ENCODE data around the gene F2RL2. TPM values are rescaled to one million over a fixed set of nuclear protein-coding genes. Genes with fewer than 3 reads are reported as not detected.

Gene F2RL2
- polyA plus RNA-seq, 3 donors = 0.14 TPM; not detected in 2

- Histone ChIP-seq H3K4me1 (ENCODE audit: control insufficient read depth in 1 of 2, insufficient read depth in 2 of 2, low read length in 2 of 2) (peaks cover 6 to 8% of the 10 kb centered on the region in 2 donors), H3K9ac (ENCODE audit: insufficient read depth, low read length, poor library complexity, severe bottlenecking) (no peak overlapping the region), H3K27me3 (ENCODE audit: control insufficient read depth in 2 of 2, insufficient read depth in 2 of 2, low read length in 2 of 2) (no peaks in the 10 kb centered on the region), H2AFZ (ENCODE audit: insufficient read depth, low read depth, low read length, poor library complexity, severe bottlenecking) (no peak overlapping the region), H3K79me2 (ENCODE audit: insufficient read depth, low read length) (peaks cover 14% of the 10 kb centered on the region), H3K27ac (ENCODE audit: low read depth in 1 of 2, low read length in 2 of 2) (no peak overlapping the region), H3K9me3 (replicated peaks in 1 of 2; ENCODE audit: control insufficient read depth in 1 of 2, insufficient read depth in 1 of 2, low read length in 2 of 2) (no peaks in the 10 kb centered on the region), H3K4me3 (replicated peaks in 1 of 3; ENCODE audit: low read depth in 2 of 3, low read length in 3 of 3) (no peak overlapping the region), H3K4me2 (replicated peaks; ENCODE audit: extremely low read depth, low read length, poor library complexity, severe bottlenecking) (no peak overlapping the region), H3K36me3 (replicated peaks in 1 of 2; ENCODE audit: control insufficient read depth in 1 of 2, insufficient read depth in 2 of 2, low read length in 2 of 2) (peaks cover 16 to 53% of the 10 kb centered on the region in 2 donors), H4K20me1 (ENCODE audit: insufficient read depth, low read length) (peaks cover 70% of the 10 kb centered on the region)
- no peak for TF ChIP-seq CTCF (IDR thresholded peaks at IDR 0.05)
- no peaks in the 10 kb centered on the region for H3K9me3 Mint-ChIP-seq
- H3K27ac Mint-ChIP-seq = no peak overlapping the region
- H3K36me3 Mint-ChIP-seq = peaks cover 30 to 42% of the 10 kb centered on the region in 2 donors
- no peak for DNase-seq
- intact Hi-C loops (cut with micrococcal nuclease) = no loop called here
- H3K27me3 Mint-ChIP-seq (ENCODE audit: low read depth in 3 of 3) = peaks cover 0 to 1% (median 0%) of the 10 kb centered on the region in 3 donors
- H3K4me3 Mint-ChIP-seq = no peak overlapping the region
- peaks cover 16% of the 10 kb centered on the region for H3K4me1 Mint-ChIP-seq
These were observed 46.8 kb downstream of the F2RL2 start for GRCh38 chr5:76576450-76576849.

- Histone ChIP-seq H3K9ac (ENCODE audit: insufficient read depth, low read length, poor library complexity, severe bottlenecking) (no peak overlapping the region), H3K4me2 (replicated peaks; ENCODE audit: extremely low read depth, low read length, poor library complexity, severe bottlenecking) (no peak overlapping the region), H3K36me3 (replicated peaks in 1 of 2; ENCODE audit: control insufficient read depth in 1 of 2, insufficient read depth in 2 of 2, low read length in 2 of 2) (peaks cover 14 to 43% of the 10 kb centered on the region in 2 donors), H3K4me1 (ENCODE audit: control insufficient read depth in 1 of 2, insufficient read depth in 2 of 2, low read length in 2 of 2) (peaks cover 10 to 14% of the 10 kb centered on the region in 2 donors), H3K79me2 (ENCODE audit: insufficient read depth, low read length) (peaks cover 43% of the 10 kb centered on the region), H3K9me3 (replicated peaks in 1 of 2; ENCODE audit: control insufficient read depth in 1 of 2, insufficient read depth in 1 of 2, low read length in 2 of 2) (no peaks in the 10 kb centered on the region), H2AFZ (ENCODE audit: insufficient read depth, low read depth, low read length, poor library complexity, severe bottlenecking) (no peak overlapping the region), H3K4me3 (replicated peaks in 1 of 3; ENCODE audit: low read depth in 2 of 3, low read length in 3 of 3) (no peak overlapping the region), H3K27ac (ENCODE audit: low read depth in 1 of 2, low read length in 2 of 2) (peak overlapping the region in 1 of 2 donors; percentile 44), H4K20me1 (ENCODE audit: insufficient read depth, low read length) (peaks cover 88% of the 10 kb centered on the region), H3K27me3 (ENCODE audit: control insufficient read depth in 2 of 2, insufficient read depth in 2 of 2, low read length in 2 of 2) (no peaks in the 10 kb centered on the region)
- peaks cover 0 to 1% (median 0%) of the 10 kb centered on the region in 3 donors for H3K27me3 Mint-ChIP-seq (ENCODE audit: low read depth in 3 of 3)
- peaks cover 16% of the 10 kb centered on the region for H3K4me1 Mint-ChIP-seq
- no peak overlapping the region for H3K4me3 Mint-ChIP-seq
- peak in 2 of 3 donors; percentile 29 to 43 for DNase-seq
- TF ChIP-seq CTCF (IDR thresholded peaks at IDR 0.05) = peak; percentile 39
- peaks cover 30 to 43% of the 10 kb centered on the region in 2 donors for H3K36me3 Mint-ChIP-seq
- H3K9me3 Mint-ChIP-seq = no peaks in the 10 kb centered on the region
- H3K27ac Mint-ChIP-seq = peak overlapping the region in 6 of 7 donors; percentile 10 to 90 (median 58)
- intact Hi-C loops (cut with micrococcal nuclease) = no loop called here
These were observed 51.6 kb downstream of the F2RL2 start for GRCh38 chr5:76571559-76571958.
